HL-60 (cell line): ENCODE measurements around the gene TNIK.

Experiments used
- DNase-seq, 2 experiments: peaks; one replicate each; pipeline ENCODE4 v3.0.0-alpha.2; 2010 to 2020; ENCODE audit warnings: low read depth in 1 of 2, low spot score in 1 of 2
- H3K27ac ChIP-seq: fragments of 250-450 bp; sonication (Bioruptor Pico); replicated peaks from 2 replicates; pipeline ENCODE4 v1.5.1; 2020; ENCODE audit warnings: mild to moderate bottlenecking, moderate library complexity
- H3K27me3 ChIP-seq: fragments of 250-450 bp; sonication (Bioruptor Pico); 2 replicates; pipeline ENCODE4 v1.5.1; 2021; ENCODE audit warnings: mild to moderate bottlenecking, moderate library complexity; ENCODE audit not compliant: insufficient read depth, poor library complexity, severe bottlenecking
- H3K4me3 ChIP-seq: replicated peaks from 2 replicates; pipeline ENCODE4 v1.5.1; 2011; ENCODE audit warnings: mild to moderate bottlenecking, control low read depth, low read length; ENCODE audit not compliant: insufficient read depth
- GABPA ChIP-seq: IDR thresholded peaks from 2 replicates; pipeline ENCODE4 v1.6.1; 2012; ENCODE audit warnings: low read depth
- POLR2AphosphoS5 ChIP-seq: IDR thresholded peaks from 2 replicates; pipeline ENCODE4 v1.6.1; 2012; ENCODE audit warnings: low read depth
- SPI1 ChIP-seq: IDR thresholded peaks from 2 replicates; pipeline ENCODE4 v1.6.1; 2012; ENCODE audit warnings: low read depth, mild to moderate bottlenecking, borderline replicate concordance
- TF ChIP-seq, protein P1 (sequence below): IDR thresholded peaks from one replicate; pipeline ENCODE4 v1.5.1; 2011; ENCODE audit warnings: low read length, control low read depth, inconsistent platforms; ENCODE audit not compliant: insufficient read depth
- TF ChIP-seq, protein P2 (sequence below): IDR thresholded peaks from 2 replicates; pipeline ENCODE4 v1.6.1; 2012; ENCODE audit warnings: low read depth; ENCODE audit not compliant: insufficient replicate concordance

TNIK gene

DNA sequence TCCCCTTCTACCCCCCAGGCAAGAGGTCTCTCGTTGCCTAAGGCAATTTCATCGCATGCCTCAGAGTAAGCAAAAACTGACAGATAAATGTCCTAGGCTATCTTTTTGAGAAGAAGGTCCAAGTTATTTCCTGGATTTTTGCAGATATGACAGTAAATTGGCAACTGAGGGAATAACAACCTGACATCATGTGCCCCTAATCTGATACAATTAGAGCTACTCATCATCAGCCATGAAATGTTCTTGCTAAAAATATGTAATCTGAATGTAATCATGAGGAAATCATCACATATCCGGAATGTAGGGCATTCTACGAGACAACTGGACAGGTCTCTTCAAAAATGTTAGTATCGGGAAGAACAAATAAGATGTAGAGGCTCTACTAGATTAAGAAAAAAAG, 44.1 kb downstream of the TNIK start:
- Histone ChIP-seq H3K4me3 (no peak overlapping the region), H3K27ac (no peak overlapping the region), H3K27me3 (no peaks in the 10 kb centered on the region)
- TF ChIP-seq, protein P1, sequence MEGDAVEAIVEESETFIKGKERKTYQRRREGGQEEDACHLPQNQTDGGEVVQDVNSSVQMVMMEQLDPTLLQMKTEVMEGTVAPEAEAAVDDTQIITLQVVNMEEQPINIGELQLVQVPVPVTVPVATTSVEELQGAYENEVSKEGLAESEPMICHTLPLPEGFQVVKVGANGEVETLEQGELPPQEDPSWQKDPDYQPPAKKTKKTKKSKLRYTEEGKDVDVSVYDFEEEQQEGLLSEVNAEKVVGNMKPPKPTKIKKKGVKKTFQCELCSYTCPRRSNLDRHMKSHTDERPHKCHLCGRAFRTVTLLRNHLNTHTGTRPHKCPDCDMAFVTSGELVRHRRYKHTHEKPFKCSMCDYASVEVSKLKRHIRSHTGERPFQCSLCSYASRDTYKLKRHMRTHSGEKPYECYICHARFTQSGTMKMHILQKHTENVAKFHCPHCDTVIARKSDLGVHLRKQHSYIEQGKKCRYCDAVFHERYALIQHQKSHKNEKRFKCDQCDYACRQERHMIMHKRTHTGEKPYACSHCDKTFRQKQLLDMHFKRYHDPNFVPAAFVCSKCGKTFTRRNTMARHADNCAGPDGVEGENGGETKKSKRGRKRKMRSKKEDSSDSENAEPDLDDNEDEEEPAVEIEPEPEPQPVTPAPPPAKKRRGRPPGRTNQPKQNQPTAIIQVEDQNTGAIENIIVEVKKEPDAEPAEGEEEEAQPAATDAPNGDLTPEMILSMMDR: no peak
- TF ChIP-seq SPI1 (no peak), POLR2AphosphoS5 (no peak), GABPA (no peak)
- TF ChIP-seq, protein P2, sequence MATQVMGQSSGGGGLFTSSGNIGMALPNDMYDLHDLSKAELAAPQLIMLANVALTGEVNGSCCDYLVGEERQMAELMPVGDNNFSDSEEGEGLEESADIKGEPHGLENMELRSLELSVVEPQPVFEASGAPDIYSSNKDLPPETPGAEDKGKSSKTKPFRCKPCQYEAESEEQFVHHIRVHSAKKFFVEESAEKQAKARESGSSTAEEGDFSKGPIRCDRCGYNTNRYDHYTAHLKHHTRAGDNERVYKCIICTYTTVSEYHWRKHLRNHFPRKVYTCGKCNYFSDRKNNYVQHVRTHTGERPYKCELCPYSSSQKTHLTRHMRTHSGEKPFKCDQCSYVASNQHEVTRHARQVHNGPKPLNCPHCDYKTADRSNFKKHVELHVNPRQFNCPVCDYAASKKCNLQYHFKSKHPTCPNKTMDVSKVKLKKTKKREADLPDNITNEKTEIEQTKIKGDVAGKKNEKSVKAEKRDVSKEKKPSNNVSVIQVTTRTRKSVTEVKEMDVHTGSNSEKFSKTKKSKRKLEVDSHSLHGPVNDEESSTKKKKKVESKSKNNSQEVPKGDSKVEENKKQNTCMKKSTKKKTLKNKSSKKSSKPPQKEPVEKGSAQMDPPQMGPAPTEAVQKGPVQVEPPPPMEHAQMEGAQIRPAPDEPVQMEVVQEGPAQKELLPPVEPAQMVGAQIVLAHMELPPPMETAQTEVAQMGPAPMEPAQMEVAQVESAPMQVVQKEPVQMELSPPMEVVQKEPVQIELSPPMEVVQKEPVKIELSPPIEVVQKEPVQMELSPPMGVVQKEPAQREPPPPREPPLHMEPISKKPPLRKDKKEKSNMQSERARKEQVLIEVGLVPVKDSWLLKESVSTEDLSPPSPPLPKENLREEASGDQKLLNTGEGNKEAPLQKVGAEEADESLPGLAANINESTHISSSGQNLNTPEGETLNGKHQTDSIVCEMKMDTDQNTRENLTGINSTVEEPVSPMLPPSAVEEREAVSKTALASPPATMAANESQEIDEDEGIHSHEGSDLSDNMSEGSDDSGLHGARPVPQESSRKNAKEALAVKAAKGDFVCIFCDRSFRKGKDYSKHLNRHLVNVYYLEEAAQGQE: no peak
- DNase-seq: no peak

GRCh38 chr3:171415070-171415469, 45.1 kb downstream of the TNIK start:
- Histone ChIP-seq H3K27me3 (no peaks in the 10 kb centered on the region), H3K4me3 (no peak overlapping the region), H3K27ac (no peak overlapping the region)
- TF ChIP-seq POLR2AphosphoS5 (no peak), SPI1 (no peak), GABPA (no peak)
- TF ChIP-seq, protein P2: no peak
- TF ChIP-seq, protein P1: no peak
- no peak for DNase-seq

DNA sequence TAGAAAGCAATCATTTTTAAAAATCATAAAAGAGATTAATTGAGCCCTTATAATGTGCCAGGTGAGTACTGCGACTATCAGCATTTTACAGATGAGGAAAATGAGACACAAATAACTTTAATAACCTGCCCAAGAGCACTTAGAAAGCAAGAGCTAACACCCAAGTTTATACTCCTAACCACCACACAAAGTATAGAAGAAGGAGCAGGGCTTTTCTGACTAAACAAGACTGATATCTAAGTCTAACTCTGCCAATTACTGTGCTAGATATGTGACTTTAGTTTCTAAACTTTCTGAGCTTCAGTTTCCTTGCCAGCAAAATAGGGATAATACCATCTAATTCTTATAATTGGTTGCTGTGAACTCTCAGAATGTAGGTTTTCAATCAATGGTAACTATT, 47.7 kb downstream of the TNIK start:
- TF ChIP-seq, protein P2: no peak
- TF ChIP-seq SPI1: no peak
- TF ChIP-seq POLR2AphosphoS5: no peak
- TF ChIP-seq GABPA: no peak
- TF ChIP-seq, protein P1: no peak
- H3K27ac ChIP-seq: no peak overlapping the region
- DNase-seq: no peak
- H3K4me3 ChIP-seq: no peak overlapping the region
- no peaks in the 10 kb centered on the region for H3K27me3 ChIP-seq
